GM12874 (cell line): ENCODE measurements around the gene CAMK2D.

ENCODE experiments used
- CTCF ChIP-seq: IDR thresholded peaks from 2 replicates; pipeline ENCODE4 v1.5.1; 2011; ENCODE audit warnings: low read depth, mild to moderate bottlenecking, control low read depth, low read length, moderate library complexity; ENCODE audit not compliant: insufficient read depth

Gene CAMK2D

DNA sequence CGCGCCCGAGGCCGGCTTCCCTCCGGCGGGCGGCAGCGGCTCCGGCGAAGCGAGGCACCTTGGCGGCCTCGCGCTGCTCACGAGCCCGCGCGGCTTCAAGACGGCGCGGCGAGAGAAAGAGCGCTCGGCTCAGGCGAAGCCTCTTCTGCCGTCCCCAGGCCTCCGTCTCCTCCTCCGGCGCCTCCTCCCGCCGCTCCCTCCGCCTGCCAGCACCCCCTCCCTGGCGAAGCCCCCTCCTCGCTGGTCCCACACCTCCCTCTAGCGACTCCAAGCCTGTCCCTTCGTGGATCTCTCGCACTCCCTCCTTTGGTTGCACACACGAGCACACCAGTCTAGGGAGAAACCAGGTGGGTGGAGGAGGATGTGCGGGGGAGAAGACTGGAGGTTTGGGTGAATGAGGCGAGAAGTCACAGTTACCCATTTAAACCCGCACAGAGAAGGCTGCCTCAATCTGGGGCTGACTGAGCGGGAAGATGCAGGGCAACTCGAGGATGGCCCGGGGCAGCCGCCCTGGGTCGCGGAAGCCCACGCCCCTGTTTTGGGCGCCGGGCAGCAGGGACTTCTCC lies at the start of gene CAMK2D:
Gene CAMK2D (minus strand): TSS at position 119 of the 566 bp plus-strand sequence. CDS start 670 bp downstream, outside the sequence.
- TF ChIP-seq CTCF: peak; percentile 60

DNA sequence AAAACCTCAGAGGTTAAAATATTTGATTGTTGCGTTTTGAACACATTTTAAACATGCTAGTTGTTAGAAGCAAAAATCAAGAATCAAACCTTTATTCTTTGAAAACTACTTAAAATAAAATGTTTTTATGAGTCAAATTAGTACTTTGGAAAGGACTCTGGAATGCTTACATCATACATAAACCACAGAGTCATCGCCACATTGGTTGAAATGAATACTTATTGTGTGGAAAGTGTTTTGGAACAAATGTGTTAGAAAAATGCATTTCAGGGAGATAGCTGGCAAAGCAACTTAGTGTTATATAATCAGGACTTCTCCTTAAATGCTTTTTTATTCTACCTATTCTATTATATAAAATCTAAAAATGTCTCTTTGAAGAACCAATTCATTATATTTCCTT lies 49.4 kb upstream of the CAMK2D start:
- TF ChIP-seq CTCF: no peak

- TF ChIP-seq CTCF: no peak
These were observed 47.8 kb upstream of the CAMK2D start for GRCh38 chr4:113809311-113809710.

DNA sequence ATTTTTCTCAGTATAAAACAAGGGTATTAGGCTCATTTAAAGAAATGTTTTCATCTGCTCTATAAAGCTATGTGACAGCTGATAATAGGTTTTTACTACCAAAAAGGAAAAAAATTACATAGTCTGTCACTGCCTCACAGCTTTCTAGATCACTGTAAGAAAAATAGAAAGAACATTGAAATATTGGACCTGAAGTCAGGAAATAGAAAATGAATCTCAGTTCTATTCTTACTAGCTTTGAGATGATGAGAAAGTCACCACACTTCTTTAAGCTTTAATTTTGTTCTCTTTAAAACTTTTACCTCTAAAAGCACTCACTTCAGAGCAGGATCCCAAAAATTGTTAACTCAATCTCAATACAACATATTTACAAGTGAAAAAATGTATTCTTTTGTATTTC lies 45.3 kb upstream of the CAMK2D start:
- no peak for TF ChIP-seq CTCF

DNA sequence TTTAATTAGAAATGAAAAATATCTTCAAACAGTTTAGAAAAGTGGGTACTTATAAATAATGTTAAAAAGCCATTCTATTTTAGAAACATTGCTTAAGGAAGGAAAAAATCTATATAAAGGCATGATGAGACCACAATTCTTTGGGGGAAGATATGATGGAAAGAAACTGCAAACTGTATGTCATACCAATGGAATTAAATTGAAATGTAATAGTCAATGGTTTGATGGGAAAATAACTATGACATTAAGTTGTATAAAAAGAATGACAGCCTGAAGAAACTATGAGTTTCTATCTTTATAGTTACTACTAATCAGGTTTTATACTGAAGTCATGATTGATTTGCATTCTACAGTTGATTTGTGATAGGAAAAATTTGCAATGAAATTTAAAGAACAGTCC lies 40.3 kb upstream of the CAMK2D start:
- TF ChIP-seq CTCF: no peak

GRCh38 chr4:113790478-113790877 lies 28.9 kb upstream of the CAMK2D start:
- no peak for TF ChIP-seq CTCF

DNA sequence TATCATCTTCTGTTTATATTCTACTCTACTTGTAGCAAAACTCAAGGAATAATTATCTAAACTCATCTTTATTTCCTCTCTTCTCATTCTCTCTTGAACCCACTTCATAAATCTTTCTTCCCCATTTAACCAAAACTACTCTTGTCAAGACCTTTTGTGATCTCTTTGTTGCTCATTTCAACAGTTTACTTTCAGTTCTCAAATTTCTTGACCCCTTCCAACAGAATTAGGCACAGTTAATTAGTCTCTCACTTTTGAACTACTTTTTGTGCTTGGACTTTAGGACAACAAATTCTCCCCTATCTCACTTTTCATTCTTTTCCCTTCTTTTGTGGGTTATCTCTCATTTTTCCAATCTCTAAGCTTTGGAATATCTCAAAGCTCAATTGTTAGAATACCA lies 27.4 kb upstream of the CAMK2D start:
- TF ChIP-seq CTCF: no peak
